ENCODE measurements around the gene PET100.

DNA sequence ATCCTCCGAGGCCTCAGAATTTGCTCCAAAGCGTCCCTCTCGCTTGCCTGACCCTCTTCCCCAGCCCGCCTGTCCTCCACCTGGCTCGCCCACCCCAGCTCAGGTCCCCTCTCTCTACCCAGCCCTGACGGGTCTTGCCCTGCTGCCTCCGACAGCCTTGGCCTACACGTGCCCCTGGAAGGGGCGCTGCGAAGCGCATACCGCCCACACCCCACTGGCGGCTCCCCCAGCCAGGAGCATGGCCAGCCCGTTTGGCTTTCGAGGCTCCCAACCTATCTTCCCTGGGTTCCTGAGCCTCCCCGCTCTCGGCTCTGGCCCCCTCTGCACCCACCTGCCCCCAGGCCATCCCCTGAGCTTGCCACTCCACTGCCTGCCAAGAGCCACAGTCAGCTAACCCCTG is 4.8 kb upstream of the PET100 start:
- TF ChIP-seq, protein P1, sequence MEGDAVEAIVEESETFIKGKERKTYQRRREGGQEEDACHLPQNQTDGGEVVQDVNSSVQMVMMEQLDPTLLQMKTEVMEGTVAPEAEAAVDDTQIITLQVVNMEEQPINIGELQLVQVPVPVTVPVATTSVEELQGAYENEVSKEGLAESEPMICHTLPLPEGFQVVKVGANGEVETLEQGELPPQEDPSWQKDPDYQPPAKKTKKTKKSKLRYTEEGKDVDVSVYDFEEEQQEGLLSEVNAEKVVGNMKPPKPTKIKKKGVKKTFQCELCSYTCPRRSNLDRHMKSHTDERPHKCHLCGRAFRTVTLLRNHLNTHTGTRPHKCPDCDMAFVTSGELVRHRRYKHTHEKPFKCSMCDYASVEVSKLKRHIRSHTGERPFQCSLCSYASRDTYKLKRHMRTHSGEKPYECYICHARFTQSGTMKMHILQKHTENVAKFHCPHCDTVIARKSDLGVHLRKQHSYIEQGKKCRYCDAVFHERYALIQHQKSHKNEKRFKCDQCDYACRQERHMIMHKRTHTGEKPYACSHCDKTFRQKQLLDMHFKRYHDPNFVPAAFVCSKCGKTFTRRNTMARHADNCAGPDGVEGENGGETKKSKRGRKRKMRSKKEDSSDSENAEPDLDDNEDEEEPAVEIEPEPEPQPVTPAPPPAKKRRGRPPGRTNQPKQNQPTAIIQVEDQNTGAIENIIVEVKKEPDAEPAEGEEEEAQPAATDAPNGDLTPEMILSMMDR (IDR thresholded peaks at IDR 0.05): no peak
- no peak for TF ChIP-seq POLR2A (IDR thresholded peaks at IDR 0.05)

All from uterus (tissue), 2 donors.